IPS-NIHi7 (cell line): ENCODE measurements around the gene ST8SIA4.
A peak's percentile ranks its signal among the peaks of the same experiment; 100 is the strongest.

Source experiments
- DNase-seq: peaks from one replicate; pipeline ENCODE4 v3.0.0; 2012; ENCODE audit warnings: mixed read lengths; ENCODE audit errors: extremely low spot score

The ST8SIA4 gene, protein sequence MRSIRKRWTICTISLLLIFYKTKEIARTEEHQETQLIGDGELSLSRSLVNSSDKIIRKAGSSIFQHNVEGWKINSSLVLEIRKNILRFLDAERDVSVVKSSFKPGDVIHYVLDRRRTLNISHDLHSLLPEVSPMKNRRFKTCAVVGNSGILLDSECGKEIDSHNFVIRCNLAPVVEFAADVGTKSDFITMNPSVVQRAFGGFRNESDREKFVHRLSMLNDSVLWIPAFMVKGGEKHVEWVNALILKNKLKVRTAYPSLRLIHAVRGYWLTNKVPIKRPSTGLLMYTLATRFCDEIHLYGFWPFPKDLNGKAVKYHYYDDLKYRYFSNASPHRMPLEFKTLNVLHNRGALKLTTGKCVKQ

DNA sequence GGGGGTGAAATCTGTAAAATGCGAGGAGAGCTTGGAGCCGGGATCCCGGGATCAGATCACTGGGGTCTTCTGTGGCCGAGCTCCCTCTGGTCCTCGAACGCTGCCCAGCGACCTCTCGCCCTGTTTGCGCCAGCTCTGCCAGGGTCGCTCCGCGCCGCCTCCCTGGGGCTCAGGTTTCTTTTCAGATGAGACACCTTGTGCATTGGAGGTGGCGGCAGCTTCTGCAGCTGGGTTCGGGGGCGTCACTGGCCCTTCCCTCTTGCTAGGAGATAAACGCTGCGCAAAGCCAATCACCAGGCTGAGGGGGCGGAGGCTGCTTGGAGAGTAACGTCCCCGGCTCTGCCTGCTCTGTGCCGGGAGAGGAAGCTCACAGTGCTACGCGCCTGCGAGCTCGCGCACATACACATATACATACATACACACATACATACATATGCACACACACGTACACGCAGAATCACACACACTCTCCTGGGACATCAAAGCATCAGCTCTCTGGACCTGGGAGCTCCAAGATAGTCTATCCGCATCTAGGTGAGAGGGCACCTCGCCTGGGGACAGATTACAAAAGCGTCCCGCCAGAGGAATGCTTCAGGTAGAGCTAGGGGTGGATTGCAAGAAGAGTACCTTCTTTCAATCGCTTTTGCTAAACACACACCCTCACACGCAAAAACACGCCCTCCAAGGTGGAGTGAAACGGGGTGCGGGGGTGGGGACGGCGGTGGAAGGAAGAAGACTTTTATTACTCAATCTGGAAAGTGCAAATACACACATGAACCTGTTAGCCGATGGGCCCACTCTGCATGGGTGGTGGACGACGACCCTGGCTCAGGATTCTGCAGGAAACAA lies at the start of gene ST8SIA4:
ST8SIA4 (minus strand) TSS at position 244 of the 849 bp plus-strand sequence. CDS start 327 bp downstream, outside the sequence.
- peak; percentile 83 for DNase-seq

DNA sequence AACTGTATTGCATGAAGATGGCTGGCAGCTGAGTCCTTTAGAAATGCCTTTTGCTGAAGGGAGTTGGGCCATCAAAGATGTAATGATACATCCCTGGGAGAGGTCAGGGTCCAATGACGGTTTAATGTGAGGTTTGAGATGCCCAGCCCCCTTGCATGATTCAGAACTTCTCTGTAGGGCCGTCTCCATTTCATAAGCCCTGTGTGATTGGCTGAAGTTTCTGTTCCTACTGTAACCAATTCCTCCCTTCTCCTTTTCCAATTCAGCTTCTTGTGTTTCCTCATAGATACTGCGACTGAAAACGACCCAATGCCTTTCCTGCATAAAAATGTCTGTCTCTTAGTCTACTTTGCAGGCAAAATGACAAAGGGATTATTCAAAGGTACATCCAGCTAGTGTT lies 47.9 kb upstream of the ST8SIA4 start:
- no peak for DNase-seq

- no peak for DNase-seq
Observed at GRCh38 chr5:100913298-100913697, 10.2 kb upstream of the ST8SIA4 start.

- no peak for DNase-seq
Observed at GRCh38 chr5:100909034-100909433, 6.0 kb upstream of the ST8SIA4 start.

DNA sequence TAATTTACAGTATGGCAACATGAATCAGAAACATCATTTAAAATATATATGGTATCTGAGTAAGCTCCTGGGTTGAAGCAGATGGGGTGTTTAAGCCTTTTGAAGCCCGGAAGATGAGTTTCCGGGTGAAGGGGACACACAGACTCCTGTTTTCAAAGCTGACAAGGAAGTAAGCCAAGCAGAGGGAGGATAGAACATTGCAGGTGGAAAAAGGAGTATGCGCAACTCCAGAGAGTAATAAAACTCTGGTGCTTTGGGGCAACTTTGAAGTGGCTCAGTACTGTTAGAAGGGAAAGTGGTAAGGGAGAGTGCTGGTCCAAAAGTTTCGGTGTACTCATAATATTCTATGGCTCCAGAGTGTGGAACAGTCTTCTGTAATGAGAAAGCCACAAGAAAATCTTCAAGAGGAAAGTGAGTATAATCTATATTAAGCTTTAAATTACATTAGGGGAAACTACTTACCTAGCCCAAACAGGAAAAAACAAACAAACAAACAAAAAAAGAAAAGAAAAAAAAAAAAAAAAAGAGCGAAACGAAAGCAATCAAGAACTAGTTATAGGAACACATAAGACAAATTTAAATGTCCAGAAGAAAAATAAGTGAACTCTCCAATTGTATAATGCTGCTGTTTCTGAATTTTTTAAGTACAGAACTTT lies 2.3 kb upstream of the ST8SIA4 start:
- DNase-seq = no peak

GRCh38 chr5:100904259-100904861 lies 1.3 kb upstream of the ST8SIA4 start:
- DNase-seq = no peak

DNA sequence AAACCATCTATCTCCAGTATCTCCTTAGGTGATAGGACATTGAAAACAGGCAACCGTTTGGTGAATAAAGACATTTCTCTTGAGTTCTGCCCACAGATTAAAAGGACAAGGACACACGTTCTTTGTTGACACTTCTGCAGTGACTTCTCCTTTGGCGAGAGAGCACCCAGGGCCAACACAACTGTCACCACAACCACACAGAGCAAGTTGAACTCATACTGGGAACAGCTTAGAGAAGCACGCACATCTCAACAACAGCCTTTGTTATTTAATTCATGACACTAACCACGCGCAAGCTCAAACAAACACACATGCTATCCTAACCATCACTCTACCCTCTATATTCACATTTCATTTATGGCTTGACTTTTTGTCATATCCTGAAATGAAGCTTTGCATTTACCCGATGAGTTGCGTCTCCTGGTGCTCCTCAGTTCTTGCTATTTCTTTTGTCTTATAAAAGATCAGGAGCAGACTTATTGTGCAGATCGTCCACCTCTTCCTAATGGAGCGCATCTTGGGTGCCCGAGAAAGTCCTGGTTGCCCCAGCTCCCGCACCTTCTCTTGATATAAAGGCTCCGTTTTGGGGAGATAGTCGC lies 543 bp downstream of the ST8SIA4 start:
- DNase-seq = no peak

DNA sequence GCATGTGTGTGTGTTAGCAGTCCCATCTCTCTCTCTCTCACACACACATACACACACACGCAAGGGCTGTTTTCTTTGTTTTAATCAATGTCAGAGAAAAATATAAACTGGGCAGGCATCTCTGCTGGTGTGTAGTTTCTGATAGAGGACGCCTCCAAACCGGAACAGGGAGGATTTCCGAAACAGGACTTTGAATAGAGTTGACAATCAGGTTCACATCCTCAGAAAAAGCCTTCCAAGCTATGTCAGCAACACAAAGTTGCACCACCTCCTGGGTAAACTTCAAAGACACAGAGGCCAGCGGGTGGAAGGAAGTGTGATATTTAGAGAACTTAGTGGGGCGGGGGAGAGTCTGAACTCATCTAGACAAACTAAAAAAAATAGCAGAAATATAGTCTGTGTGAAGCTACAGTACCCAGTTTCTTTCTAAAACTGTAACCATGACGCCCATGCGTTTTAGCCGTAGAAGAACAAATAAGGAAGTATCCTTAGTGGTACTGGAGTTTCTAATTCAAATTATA lies 1.2 kb downstream of the ST8SIA4 start:
- no peak for DNase-seq

DNA sequence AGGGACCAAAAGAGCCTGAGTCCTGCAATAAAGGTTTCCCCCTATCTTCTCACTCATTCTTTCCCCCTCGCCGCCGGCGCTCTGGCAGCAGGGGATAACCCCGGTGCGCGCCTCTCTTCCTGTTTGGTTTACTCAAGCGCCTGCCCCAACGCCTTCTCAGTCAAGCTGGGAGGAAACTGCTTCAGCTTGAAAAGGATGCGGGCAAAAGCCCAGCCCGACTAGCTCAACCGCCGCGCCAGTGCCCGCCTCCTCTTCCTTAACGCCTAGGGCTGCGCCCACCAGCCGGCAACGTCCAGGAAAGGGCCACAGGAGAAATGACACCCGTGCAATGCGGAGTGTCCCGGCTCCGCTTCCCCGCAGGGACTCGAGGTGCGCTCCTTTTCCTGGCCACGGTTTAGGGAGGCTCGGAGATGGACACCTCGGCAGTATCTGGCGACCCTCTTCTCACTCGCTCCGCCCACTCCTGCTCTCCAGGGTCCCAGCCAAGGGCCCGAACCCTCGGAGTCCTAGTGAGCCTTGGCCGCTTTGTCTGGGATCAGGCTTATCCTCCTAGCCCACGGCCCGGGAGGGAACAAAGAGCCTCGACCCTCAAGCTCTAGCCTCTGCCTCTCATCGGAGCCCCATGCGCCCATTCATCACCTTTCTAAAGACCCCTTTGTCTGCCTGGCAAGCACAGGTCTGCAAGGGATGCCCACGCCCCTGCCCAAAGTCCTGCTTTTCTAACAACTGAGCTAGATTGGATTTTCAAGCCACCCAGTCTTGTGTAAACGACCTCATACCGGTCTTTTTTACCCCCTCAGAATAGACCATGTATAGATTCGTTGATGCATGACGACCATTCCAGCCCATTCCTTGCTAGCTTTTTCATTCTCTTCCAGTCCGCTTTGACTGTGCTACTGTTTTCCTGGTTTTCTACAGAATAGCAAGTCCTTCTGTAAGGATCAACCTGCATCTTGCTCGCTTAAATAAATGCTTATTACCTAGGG lies 2.0 kb downstream of the ST8SIA4 start:
- DNase-seq = peak; percentile 68

DNA sequence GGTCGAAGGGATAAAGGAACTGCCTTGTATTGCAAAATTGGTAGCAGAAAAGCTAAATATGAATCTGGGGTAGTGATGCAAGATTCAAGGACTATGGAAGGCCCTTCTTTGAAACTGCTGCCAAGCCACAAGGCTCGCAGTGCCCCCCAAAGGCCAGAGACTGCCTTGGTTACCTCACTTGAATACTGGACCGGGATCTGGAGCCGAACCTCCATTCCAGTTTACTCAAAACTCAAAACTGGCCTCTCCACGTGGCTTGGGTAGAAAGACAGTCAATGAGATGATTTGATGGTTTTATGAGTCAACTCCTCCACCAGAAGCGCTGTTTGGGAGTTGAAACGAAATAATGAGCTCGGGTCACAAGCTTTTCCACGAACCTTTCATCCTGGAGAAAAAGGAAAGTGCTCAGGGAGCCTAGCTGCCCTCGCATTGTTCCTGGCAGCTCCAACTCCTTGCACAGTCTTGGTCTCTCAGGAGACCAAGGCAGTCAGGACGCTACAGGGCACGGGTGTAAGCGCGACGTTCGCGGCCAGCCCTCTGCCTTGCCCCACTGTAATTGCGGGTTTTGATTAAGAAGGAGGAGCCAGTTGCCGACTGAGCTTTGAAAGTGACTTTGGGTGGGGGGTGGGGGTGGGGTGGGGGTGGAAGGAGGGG lies 2.8 kb downstream of the ST8SIA4 start:
- peak; percentile 33 for DNase-seq

- DNase-seq = no peak
Observed at GRCh38 chr5:100899675-100900074, 3.4 kb downstream of the ST8SIA4 start.

- DNase-seq = no peak
Observed at GRCh38 chr5:100898504-100899346, 4.4 kb downstream of the ST8SIA4 start.

DNA sequence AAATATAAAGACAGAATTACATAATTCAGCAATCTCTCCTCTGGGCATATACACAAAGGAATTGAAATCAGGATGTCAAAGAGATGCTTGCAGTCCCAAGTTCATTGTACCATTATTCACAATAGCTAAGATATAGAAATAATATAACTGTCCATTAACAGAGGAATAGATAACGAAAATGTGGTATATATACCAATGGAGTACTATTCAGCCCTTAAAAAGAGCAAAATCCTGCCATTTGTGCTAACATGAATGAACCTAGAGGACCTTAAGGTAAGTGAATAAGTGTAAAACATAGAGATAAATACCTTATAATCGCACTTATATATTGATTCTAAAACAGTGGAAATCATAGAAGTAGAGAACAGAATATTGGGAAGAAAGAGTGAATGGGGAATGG lies 7.0 kb downstream of the ST8SIA4 start:
- DNase-seq = no peak

DNA sequence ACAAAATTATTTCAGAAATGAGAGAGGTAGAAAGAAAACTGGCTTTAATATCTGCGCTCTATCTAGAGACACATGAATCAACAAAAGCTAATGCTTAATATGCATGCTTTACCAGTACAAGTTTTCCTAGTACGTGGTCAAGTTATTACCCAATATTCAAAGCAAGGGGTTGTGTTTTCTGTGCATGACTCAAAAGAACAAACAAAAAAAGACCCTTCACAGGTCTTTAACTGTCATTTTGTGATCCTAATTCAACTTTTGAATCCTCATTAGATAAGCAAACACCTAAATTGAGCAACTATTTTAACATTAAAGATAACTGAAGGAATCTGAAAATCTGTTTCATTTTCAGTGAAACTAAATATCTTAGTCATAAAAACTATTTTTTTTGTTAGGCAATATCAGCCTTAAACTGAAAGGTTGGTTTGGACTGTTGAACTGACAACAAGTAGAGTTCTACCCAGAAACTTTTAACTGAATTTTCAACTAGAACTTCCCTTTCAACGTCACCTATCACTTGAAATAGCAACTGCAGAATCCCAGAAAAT lies 12.5 kb downstream of the ST8SIA4 start:
- no peak for DNase-seq

- DNase-seq = no peak
Observed at GRCh38 chr5:100889896-100890295, 13.2 kb downstream of the ST8SIA4 start.

GRCh38 chr5:100889165-100889743 lies 13.8 kb downstream of the ST8SIA4 start:
- DNase-seq = no peak

DNA sequence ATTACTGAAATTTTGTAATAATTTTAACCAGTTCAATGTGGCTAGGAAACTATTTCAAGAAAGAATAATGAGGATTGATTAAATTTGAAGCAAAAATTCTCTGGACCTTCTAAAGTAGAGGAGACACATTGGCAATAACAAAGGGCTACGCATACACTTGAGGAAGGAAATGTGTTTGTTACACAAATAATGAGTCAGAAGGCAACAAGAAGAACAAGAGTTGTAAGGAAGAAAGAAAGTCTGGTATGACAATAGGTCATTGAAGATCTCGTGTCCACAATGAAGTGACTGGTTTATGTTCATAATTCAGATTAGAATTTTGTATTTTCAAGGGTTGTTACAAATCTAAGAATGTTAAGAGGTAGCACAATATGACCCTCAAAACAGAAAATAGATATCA lies 25.8 kb downstream of the ST8SIA4 start:
- DNase-seq = no peak
